Activated T-cell treated with anti-CD3 and anti-CD28 coated beads for 48 hours (primary cell): Measurements from ENCODE around the gene PDE2A.

Experiments
- DNase-seq: peaks from one replicate; pipeline ENCODE4 v3.0.0-alpha.2; 2020; ENCODE audit warnings: low read depth

PDE2A gene

DNA sequence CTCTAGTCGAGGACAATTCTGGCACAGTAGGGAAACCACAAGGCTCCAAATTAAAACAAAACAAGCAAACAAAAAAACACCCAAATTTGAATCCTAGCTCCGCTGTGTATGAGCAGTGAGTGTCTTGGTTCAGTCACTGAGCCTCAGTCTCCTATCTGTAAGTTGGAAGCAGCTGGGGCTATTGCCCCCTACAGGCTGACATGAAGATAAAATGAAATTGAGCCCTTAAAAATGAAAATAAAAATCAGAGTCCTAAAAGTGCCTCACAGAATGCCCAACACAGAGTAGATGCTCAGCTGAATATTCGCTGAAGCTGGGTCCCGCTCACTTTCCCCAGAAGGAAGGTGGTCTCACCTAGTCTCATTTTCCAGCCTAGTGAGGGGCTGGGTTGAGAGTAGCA lies 65.2 kb downstream of the PDE2A start:
- DNase-seq, result no peak

DNA sequence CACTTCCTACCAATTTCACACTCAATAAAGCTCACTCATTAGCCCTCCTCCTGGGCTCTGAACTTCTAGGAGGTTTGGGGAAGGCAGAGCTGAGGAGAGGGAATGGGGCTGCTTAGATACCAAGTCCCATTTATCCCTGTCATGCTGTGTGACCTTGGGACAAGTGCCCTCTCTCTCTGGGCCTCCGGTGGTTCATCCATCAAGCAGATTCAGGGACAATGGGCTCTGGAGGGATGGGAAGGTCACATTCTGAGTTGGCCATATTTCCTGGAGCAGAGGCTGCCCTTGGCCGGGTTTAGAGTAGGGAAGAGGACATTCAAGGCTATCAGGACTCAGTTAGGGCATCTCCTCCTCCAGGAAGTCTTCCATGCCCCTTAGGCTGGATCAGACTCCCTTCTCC lies 66.7 kb downstream of the PDE2A start:
- DNase-seq, result no peak

DNA sequence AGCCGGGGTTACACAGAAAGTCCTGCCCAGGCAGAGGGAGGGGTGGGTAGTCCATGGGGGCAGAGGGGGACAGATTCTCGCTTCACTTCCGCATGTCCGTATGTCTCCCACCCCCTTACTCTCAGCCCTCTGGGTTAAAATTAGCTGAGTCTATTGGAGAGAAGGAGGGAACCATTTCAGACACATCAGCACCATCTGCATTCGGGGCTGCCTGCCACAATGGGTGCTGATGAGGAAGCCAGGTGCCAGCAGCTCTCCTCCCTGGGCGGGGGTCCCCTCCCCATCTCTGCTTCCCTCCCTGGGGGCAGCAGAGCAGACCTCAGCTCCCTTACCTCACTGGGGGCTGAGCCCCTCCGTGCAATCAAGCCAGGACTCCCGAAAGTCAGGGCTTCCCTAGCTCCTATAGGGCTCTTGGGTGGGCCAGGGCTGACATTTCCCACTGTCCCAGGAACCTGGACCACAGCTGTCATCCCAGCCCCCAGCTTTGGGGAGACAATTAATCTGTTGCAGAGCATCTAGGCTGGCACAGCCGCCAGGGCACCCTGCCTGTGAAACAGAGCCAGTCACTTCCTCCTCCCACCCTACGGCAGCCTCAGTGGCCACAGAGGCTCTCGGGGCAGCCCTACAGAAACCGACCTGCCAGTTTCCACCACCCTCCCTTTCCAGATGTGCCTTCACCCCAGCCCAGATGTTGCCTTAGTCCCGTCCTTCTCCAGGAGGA lies 67.3 kb downstream of the PDE2A start:
- no peak for DNase-seq

DNA sequence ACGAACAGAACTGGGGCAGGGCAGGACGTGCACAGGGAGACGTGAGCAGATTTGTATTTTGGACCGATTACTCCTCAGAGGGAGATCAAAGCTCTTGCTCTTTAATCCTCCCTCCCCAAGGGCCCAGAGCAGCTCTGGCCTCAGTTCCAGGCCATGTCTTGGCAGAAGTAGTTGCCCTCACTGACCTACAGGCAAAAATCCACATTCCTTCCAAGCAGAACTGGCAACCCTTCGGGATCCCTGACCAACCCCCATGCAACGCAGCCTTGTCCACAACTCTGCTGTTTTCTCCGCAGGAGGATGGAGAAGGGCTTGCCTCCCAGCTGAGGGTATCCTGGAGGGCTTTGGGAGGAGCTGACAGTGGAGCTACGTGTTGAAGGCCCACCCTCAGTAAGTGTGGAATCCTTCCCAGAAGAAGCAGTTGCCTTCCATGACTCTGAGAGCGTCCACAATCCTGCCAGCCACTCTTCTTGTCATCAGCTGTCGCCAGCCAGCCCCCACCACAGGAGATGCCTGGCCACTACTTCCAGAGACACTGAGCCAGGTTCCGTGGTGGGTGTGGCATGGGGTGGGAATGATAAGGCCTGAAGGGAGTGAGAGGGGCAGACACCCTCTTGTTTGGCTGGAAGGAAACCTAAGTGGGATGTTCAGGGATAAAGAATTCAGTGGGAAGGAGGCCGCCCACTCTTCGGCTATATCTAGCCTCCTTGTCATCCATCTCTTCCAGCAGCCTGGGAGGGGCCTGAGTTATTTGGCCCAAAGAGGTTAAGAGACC lies 68.1 kb downstream of the PDE2A start:
- no peak for DNase-seq

DNA sequence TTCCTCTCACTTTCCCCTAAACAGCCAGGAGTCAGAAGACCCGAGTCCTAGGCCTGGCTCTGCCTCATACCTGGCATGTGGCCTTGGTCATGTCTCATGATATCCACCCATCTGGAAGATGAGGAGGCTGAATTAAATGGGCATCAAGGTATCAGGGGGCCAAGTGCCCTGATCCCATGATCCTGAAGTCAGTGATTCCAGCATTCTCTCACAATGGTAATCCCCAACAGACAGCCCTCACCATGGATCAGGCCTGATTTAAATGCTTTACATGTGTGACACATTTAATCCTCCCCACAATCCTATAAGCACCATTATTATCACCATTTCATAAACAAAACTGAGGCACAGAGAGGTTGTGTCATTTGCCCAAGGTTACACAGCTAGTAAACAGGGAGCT lies 70.0 kb downstream of the PDE2A start:
- no peak for DNase-seq

DNA sequence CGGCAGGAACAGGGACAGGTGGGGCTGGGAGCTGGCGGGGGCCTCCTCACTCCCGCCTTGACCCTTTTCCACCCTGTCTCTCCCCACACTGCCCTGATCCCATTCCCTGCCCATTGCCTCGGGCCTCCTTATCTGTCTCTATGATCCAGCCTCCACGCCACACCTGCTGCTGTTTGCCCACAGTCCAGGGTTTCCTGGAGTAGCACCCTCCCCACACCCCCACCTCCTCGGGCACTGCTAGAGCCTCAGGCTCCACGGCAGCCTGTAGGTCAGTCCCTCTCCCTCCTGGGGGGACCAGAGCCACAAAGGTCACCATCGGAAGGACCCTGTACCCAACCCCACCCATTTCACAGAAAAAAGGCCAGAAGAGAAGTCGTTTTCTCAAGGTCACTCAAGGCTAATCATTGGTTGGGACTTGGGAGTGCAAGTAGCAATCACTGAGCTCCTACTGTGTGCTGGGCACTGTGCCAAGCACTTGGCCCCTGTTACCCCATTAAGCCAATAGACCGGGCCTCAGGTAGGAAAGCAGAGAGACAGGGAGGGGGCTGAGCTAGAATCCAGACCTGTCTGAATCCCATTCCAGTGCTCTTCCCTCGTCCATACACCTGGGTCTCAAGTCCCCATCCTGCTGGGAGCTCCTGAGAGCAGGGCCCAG lies 71.8 kb downstream of the PDE2A start:
- no peak for DNase-seq

DNA sequence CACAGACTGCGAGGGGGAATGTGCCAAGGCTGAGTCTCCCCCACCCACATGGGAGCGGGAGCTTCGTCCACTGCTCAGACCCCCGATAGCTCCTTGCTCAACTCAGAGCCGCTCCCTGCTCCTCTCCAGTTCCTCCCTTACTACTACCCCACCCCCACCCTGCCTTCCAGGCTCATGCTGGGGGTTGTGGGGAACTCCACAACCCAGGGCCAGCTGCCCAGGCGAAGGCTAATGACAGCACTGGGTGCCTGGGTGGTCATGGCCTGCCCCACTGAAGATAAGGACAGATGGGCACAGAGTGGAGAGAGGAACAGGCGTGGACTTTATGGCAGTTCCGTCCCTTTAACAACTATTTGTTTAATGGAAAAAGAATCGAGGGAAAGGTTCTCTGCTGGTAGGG lies 73.7 kb downstream of the PDE2A start:
- no peak for DNase-seq

DNA sequence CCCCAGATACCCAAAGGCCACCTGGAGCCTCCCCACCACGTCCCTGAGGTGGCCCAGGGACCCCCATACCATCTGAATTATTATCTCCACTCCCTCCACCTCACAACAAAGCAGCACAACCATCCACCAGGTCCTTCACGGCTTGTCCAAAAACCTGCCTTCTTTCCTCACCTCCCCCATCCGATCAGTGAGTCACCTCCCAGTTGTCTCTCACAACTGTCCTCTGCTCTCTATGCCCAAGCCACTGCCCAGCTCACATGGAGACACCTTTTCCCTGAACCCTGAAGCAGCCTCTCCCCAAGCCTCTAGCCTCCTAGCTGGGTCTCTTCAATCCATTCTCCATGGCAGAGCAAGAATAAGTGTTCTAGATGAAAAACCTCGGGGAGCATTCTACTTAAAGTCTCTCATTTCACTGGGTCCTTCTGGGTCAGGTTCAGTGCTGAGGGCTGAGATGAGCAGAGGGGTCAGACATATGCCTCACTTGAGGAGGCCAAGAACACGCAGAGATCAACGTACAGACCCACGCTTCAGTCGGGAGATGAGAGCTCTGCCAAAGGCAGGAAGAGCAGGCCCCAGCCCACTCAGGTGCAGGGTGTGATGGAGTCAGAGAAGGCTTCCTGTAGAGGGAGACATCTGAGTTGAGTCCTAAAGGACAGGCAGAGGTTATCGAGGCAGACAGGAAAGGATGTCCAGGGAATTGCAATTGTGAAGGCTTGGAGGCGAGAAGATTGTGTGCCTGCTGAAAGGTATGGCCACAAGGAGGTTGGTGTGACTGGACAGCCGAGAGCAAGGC lies 74.7 kb downstream of the PDE2A start:
- no peak for DNase-seq

DNA sequence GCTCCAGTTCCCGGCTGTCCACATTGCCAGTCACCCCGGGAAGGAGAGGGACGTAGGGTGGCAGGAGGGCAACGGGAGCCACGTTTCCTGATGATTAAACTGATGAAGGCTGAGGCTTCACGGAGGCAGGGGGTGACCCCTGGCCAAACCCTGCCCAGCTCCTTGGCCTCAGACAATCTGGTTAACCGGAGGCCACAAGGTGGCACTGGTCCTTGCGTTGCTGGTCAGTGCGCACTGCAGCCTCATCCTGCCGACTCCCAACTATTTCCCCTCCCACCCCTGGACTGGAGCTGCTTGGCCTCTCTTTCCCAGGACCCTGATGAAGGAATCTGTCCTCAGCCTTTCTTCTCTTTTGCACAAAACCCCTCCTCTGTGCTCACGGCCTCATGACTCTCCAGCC lies 75.3 kb downstream of the PDE2A start:
- no peak for DNase-seq

DNA sequence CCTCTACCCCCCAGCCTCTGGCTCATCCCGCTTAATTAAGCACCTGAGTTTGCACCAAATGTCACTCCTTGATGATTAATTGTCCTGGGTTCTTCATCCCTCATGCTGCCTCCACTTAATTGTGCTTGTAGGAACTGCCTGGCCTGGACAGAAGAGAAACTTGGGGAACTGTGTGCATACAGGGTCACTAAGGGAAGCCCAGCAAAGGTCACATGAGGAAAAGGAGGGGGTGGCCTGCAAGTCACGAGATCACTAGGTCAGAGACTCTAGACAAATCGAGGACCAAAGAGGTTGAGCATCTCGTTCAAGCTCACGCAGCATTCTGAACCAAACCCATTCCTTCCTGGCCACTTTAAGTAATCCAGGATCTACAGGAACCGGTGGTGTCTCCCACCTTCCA lies 75.8 kb downstream of the PDE2A start:
- no peak for DNase-seq

DNA sequence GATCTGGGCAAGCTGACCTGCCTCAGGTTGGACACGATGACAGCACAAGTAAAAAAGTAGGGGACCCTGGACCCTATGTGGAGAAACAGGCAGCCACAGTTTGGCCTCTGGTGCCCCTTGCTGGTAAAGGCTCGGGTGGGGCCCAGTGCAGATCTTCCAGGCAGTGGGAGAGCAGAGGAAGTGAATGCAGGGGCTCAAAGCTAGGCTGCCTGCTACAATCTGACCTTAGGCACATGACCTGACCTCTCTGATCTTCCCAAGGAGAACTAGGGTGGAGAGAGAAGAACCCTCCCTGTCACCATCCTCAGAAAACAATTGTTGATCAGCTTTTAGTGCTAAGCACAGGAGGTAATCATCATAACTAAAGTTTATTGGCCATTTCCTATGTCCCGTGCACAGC lies 76.5 kb downstream of the PDE2A start:
- DNase-seq, result no peak

DNA sequence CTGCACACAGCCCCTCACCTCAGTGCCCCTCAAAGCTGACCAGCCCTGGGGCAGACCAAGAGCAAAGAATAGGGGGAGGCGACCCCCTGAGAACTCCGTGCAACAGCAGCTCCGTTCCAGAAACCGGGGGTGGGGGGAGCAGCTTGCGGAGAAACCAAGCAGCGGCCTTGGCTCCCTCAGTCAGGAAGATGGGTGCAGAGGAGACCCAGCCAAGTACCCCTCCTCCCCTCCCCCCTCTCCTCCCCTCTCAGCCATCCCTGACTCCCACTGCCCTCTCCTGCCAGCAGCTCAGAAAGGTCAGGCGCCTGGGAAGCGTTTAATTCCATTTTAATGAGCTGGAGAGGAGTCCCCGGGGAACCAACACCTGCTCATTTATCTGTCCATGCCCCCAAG lies 78.9 kb downstream of the PDE2A start:
- no peak for DNase-seq

DNA sequence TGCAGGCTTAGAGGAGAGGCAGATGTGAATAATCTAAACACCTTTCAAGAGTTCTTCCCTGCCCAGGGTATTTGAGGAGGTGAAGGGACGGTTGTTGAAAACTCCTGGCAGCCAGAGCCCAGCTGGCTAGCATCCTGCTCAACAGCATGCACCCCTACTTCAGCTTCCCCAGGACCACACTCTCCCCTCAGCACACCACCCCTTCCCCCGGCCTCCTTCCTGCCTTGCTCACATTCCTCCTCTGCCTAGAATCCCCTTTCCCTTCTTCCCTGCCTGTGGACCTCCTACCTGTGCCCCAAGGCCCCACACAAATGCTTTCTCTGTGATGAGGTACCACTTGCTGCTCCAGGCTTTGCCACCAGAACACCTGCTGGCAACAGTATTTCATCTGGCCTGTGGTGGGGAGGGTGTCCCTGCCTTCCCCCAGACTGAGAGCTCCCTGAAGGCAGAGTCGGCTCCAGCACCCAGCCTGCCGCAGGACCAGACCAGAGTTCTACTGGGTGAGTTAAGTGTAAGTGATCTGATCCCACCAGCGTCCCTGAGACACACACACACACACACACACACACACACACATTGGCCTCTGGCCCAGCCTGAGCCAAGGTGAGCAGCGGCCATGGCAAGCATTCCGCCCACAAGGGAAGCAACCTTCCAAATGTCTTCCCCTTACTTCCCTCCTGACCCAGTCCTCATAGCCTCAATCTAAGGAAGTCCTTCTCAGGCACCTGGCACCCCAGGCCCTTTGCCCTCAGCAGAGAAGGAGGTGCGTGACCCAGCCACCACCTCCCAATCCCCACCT lies 79.5 kb downstream of the PDE2A start:
- DNase-seq, result no peak

DNA sequence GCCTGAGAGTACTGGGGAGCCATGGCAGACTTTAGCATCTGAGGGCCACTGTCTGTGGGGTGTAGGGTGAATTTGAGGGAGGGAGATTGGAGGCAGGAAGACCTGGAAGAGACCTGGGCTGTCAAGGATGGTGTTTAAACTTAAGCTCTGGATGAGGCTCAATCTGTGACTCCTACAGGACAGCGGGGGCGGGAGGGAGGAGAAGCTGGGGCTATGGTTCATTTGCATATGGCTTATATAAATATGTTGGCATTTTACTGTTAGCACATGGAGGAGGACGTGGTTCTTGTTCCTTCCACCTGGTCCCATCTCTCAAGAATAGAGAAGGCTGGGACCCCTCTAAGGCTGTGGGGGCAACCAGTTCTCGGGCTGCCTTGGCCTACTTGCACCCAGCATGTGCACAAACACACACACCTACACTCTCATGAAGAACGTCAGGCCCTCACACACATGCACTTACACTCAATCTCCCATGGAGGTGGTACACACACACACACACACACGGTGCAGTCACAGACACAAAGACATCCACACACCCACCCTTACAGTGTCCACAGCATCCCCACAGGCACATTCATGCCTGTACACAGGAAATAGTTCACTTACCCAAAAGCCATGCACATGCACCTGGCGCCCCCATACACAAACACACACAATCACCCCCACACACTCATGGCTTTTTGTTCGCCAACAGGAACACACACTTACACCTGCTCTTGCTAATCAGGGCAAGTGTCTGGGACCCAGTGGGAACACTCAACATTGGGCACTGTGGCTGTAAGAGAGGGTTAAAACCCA lies 81.3 kb downstream of the PDE2A start:
- no peak for DNase-seq

DNA sequence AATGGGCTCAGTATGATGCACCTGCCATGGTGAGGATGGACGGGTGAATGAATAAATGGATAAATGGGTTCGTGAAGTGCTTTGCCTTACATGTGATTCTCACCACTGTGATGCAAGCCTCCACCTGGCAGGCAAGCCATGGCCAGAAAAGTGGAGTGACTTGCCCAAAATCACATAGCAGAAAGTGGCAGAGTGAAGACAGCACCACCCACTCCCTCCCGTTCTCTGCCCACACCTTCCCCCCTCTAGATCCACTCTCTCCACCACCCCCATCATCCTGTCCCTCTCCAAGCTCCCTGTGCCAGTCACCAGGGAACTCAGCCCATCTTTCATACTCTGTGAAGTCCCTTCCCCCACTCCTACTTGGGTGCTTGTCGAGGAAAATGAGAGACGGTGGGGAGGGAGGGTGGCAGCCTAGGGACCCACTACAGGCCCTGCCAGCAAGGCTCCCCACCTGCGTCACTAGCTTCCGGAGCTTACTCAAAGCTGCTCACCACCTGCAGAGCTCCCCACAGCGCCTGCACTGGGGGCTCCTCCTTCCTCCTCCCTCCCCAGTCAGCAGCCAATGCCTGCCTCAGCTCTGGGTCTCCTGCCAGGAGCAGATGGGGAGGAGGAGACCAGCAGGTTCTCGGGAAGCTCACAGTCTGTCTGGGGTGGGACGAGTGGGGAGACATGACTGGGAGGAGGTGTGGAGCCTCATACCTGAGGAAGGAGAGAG lies 82.3 kb downstream of the PDE2A start:
- DNase-seq, result peak; percentile 43

DNA sequence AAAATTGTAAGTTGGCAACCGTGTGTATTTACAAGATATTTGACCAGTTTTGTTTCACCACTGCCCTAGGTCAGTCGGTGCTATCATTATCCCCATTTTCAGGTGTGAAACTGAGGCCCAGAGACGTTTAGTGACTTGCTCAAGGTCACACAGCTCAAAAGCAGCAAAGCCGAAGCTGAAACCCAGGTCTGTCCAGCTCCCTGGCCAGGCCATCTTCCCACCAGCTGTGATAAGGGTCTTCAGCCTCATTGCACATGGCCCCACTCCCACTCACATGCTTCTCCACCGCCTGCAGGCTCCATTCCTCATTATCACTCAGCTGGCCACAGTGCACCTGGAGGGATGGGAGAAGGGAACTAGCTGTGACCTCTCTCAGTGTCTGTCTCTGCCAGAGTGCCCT lies 83.2 kb downstream of the PDE2A start:
- DNase-seq, result no peak

DNA sequence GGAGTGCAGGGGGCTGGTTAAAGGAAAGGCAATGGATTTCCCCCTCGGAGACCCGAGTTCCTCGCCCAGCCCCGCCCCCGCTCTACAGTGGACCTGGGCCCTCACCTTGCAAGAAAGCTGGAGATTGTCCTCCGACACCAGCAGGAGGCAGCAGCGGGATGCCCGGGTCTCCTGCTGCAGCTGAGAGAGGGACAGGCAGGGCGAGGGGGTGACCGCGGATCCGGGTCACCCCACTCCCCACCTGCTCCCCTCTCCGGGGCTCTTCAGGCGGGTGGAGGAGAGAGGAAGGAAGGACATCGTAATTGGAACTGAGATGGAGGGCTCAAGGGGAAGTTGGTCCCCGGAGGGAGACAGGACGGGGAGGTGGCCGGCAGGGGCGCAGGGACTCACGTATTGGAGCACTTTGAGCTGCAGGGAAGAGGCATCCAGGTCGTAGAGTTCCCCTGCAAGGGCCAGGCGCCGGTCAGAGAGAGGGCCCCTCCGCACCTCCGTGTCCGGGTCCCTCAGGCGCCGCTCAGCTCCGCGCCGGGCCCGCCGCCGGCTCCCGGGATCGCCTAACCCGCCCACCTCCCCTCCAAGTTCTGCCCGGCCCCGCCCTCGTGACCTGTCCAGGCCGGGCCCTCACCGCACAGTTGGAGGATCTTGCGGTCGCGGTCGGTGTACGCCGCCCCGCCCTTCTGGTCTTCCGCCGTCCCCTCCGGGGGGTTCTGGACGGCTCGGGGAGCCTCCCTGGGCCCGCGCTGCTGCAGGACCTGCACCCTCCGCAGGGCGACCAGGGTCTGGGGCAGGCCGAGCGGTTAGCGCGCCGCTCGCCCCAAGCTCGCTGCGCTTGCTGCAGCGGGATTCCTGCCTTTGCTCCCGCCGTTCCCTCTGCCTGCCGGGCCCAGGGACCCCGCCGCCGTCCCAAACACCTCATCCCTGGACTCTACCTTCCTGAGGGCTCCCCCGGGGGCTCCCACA lies 84.1 kb downstream of the PDE2A start:
- peak; percentile 43 for DNase-seq

DNA sequence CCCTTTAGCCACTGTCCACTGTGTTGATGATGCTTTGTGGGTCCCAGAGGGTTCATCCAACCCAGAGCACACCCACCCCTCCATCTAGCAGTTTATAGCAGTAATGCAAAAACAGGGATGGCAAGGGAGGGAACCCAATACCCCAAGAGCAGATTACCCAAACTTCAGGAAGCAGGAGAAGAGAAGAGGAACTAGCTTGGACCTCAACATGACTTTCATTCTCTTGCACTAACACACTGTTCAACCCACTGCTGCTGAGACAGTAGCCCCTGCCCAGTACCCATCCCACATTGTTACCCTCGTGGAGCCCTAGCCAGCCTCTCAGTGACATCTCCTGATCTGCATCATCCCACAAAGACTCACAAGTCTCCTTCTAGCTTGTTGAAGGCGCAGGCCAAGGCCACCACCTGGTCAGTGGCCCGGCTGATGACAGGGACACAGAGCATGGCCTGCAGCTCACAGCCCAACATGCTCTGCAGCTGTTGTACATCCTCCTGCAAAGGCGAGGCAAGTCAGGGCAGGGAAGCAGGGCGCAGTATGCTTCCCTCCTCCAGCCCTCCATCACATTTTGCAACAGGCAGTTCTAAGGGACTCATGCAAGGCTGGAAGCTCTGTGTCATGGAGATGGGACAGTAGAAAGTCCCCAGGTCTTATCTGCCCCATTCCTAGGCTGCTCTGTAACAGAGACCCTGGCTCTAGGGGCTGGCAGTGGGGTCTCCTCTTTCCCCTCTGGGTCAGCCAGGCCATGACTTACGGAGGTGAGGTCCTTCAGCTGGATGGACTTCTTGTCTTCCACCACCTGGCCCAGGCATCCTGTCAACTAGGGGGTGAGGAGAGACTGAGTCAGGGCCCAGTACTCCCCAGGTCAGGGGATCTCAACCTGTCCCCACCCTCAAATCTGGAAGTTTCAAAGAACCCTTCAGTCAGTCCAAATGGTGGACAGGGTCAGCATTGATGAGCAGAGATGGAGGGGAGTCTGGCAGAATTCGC lies 85.5 kb downstream of the PDE2A start:
- DNase-seq, result no peak
